ENCODE measurements around the gene KLHL40.

GRCh38 chr3:42640771-42641370 is 44.5 kb upstream of the KLHL40 start:
- TF ChIP-seq TARDBP (IDR thresholded peaks at IDR 0.05) (no peak), NFRKB (IDR thresholded peaks at IDR 0.05) (no peak), HDGF (IDR thresholded peaks at IDR 0.05; ENCODE audit: borderline replicate concordance) (no peak), ARNT (IDR thresholded peaks at IDR 0.05) (no peak)
